Astrocyte (in vitro differentiated cells and primary cell): Measurements from ENCODE around the gene TTC27. TPM values are rescaled to one million over a fixed set of nuclear protein-coding genes. Genes with fewer than 3 reads are reported as not detected.

ENCODE experiments used
- DNase-seq: peaks from one replicate; pipeline ENCODE4 v3.0.0-alpha.2; 2010; ENCODE audit warnings: low read depth
- FAIRE-seq: peaks from 2 replicates; lab custom pipeline; 2011; peaks lifted over from hg19 to GRCh38; lab: Jason Lieb, UNC
- H2AFZ ChIP-seq: 2 replicates; pipeline ENCODE4 v1.6.0; 2012; ENCODE audit warnings: low read depth, low read length, inconsistent platforms
- H3K27ac ChIP-seq: 2 replicates; pipeline ENCODE4 v1.5.1; 2011; ENCODE audit warnings: low read depth, low read length, inconsistent platforms
- H3K27me3 ChIP-seq: 2 replicates; pipeline ENCODE4 v1.6.0; 2011; ENCODE audit warnings: low read length, inconsistent platforms; ENCODE audit not compliant: insufficient read depth
- H3K36me3 ChIP-seq: 2 replicates; pipeline ENCODE4 v1.5.1; 2011; ENCODE audit warnings: low read length, inconsistent platforms; ENCODE audit not compliant: insufficient read depth
- H3K4me1 ChIP-seq: 2 replicates; pipeline ENCODE4 v1.5.1; 2011; ENCODE audit warnings: low read length, inconsistent platforms; ENCODE audit not compliant: insufficient read depth
- H3K4me2 ChIP-seq: 2 replicates; pipeline ENCODE4 v1.6.0; 2012; ENCODE audit warnings: low read length, inconsistent platforms
- H3K4me3 ChIP-seq: 2 replicates; pipeline ENCODE4 v1.5.1; 2011; ENCODE audit warnings: low read depth, mild to moderate bottlenecking, low read length, inconsistent platforms; ENCODE audit not compliant: insufficient read depth
- H3K79me2 ChIP-seq: 2 replicates; pipeline ENCODE4 v1.6.0; 2012; ENCODE audit warnings: mild to moderate bottlenecking, low read length, inconsistent platforms; ENCODE audit not compliant: insufficient read depth
- H3K9ac ChIP-seq: 2 replicates; pipeline ENCODE4 v1.6.0; 2012; ENCODE audit warnings: mild to moderate bottlenecking, low read length, inconsistent platforms
- H3K9me3 ChIP-seq: 2 replicates; pipeline ENCODE4 v1.5.1; 2012; ENCODE audit warnings: low read depth, mild to moderate bottlenecking, low read length, inconsistent platforms; ENCODE audit not compliant: insufficient read depth
- H4K20me1 ChIP-seq: 2 replicates; pipeline ENCODE4 v1.6.0; 2012; ENCODE audit warnings: low read length, inconsistent platforms; ENCODE audit not compliant: insufficient read depth
- H3K27ac Mint-ChIP-seq: one replicate; pipeline ENCODE4 v1.8.0; 2021; ENCODE audit warnings: mild to moderate bottlenecking, mixed read lengths; ENCODE audit not compliant: unreplicated experiment
- H3K27me3 Mint-ChIP-seq: one replicate; pipeline ENCODE4 v1.8.0; 2021; ENCODE audit warnings: low read depth, mixed read lengths; ENCODE audit not compliant: unreplicated experiment
- H3K36me3 Mint-ChIP-seq: one replicate; pipeline ENCODE4 v1.8.0; 2021; ENCODE audit warnings: low read depth, mixed read lengths; ENCODE audit not compliant: unreplicated experiment
- H3K4me1 Mint-ChIP-seq: one replicate; pipeline ENCODE4 v1.8.0; 2021; ENCODE audit warnings: low read depth, mixed read lengths; ENCODE audit not compliant: unreplicated experiment
- H3K4me3 Mint-ChIP-seq: one replicate; pipeline ENCODE4 v1.8.0; 2021; ENCODE audit warnings: mild to moderate bottlenecking, moderate library complexity, mixed read lengths; ENCODE audit not compliant: unreplicated experiment
- H3K9me3 Mint-ChIP-seq: one replicate; pipeline ENCODE4 v1.8.0; 2021; ENCODE audit warnings: mild to moderate bottlenecking, mixed read lengths; ENCODE audit not compliant: unreplicated experiment
- CTCF ChIP-seq: IDR thresholded peaks from 2 replicates; pipeline ENCODE4 v1.5.1; 2011; ENCODE audit warnings: low read depth, mild to moderate bottlenecking, inconsistent platforms, low read length, moderate library complexity; ENCODE audit not compliant: insufficient read depth
- EZH2 ChIP-seq: IDR thresholded peaks from 2 replicates; pipeline ENCODE4 v1.6.1; 2012; ENCODE audit warnings: mild to moderate bottlenecking, low read length, inconsistent platforms; ENCODE audit not compliant: insufficient read depth
- total RNA-seq: library from RNA; stranded (reverse); gene quantifications from 2 replicates; pipeline ENCODE4 v1.2.1, GENCODE V29; 2021

Gene TTC27
- total RNA-seq, 1 donor from 2014 or later = 25.1 TPM

- Histone ChIP-seq H3K27me3 (no peaks in the 10 kb centered on the region), H3K79me2 (no peaks in the 10 kb centered on the region), H3K4me2 (no peak overlapping the region), H3K9ac (no peak overlapping the region), H3K9me3 (no peaks in the 10 kb centered on the region), H2AFZ (no peak overlapping the region), H3K27ac (no peak overlapping the region), H3K4me1 (no peaks in the 10 kb centered on the region), H4K20me1 (no peaks in the 10 kb centered on the region), H3K36me3 (no peaks in the 10 kb centered on the region), H3K4me3 (no peak overlapping the region)
- peaks cover 2% of the 10 kb centered on the region for H3K4me1 Mint-ChIP-seq
- H3K9me3 Mint-ChIP-seq = peaks cover 7% of the 10 kb centered on the region
- TF ChIP-seq CTCF (no peak), EZH2 (no peak)
- H3K27me3 Mint-ChIP-seq = peaks cover 2% of the 10 kb centered on the region
- FAIRE-seq = no peak
- no peak overlapping the region for H3K27ac Mint-ChIP-seq
- H3K4me3 Mint-ChIP-seq = no peak overlapping the region
- no peak for DNase-seq
- no peaks in the 10 kb centered on the region for H3K36me3 Mint-ChIP-seq
Measured at GRCh38 chr2:32838418-32838817, 210.6 kb downstream of the TTC27 start.

GRCh38 chr2:32838949-32839348, 211.1 kb downstream of the TTC27 start:
- Histone ChIP-seq H3K27me3 (no peaks in the 10 kb centered on the region), H2AFZ (no peak overlapping the region), H3K79me2 (no peaks in the 10 kb centered on the region), H3K36me3 (no peaks in the 10 kb centered on the region), H3K4me1 (no peaks in the 10 kb centered on the region), H4K20me1 (no peaks in the 10 kb centered on the region), H3K4me3 (no peak overlapping the region), H3K27ac (no peak overlapping the region), H3K4me2 (no peak overlapping the region), H3K9ac (no peak overlapping the region), H3K9me3 (no peaks in the 10 kb centered on the region)
- Mint-ChIP-seq H3K9me3 (peaks cover 7% of the 10 kb centered on the region), H3K36me3 (no peaks in the 10 kb centered on the region), H3K27me3 (peaks cover 2% of the 10 kb centered on the region), H3K4me3 (no peak overlapping the region), H3K4me1 (no peaks in the 10 kb centered on the region), H3K27ac (no peak overlapping the region)
- FAIRE-seq (no peak), DNase-seq (no peak)
- TF ChIP-seq EZH2 = no peak
- TF ChIP-seq CTCF = no peak

- peaks cover 14% of the 10 kb centered on the region for H3K9me3 Mint-ChIP-seq
- Histone ChIP-seq H3K4me3 (no peak overlapping the region), H3K79me2 (no peaks in the 10 kb centered on the region), H3K36me3 (no peaks in the 10 kb centered on the region), H2AFZ (no peak overlapping the region), H3K27me3 (no peaks in the 10 kb centered on the region), H3K9me3 (no peaks in the 10 kb centered on the region), H4K20me1 (no peaks in the 10 kb centered on the region), H3K9ac (no peak overlapping the region), H3K4me1 (no peaks in the 10 kb centered on the region), H3K4me2 (no peak overlapping the region), H3K27ac (no peak overlapping the region)
- no peak overlapping the region for H3K27ac Mint-ChIP-seq
- no peak overlapping the region for H3K4me3 Mint-ChIP-seq
- H3K4me1 Mint-ChIP-seq = no peaks in the 10 kb centered on the region
- no peaks in the 10 kb centered on the region for H3K36me3 Mint-ChIP-seq
- peaks cover 2% of the 10 kb centered on the region for H3K27me3 Mint-ChIP-seq
- FAIRE-seq = no peak
- DNase-seq = no peak
- TF ChIP-seq EZH2 (no peak), CTCF (no peak)
Measured at GRCh38 chr2:32841931-32842898, 214.4 kb downstream of the TTC27 start.
